Caco-2 (cell line): ENCODE measurements around the gene COA8. TPM values are rescaled to one million over a fixed set of nuclear protein-coding genes. Genes with fewer than 3 reads are reported as not detected.

Experiments used
- BruUV-seq: library from RNA; stranded (reverse); fragments of 400-500 nt; replicated peaks from 2 replicates; lab custom pipeline; 2021; lab: Mats Ljungman, UMichigan
- CTCF ChIA-PET: fragments of 300-600 bp; sonication (Branson Sonifier 250); formaldehyde crosslinking; loops from one replicate; lab custom pipeline; 2022; ENCODE audit warnings: antibody characterized with exemption; lab: Charles Lee
- POLR2A ChIA-PET: fragments of 300-600 bp; sonication (Branson Sonifier 250); formaldehyde crosslinking; loops from one replicate; lab custom pipeline; 2022; ENCODE audit warnings: antibody characterized with exemption; lab: Charles Lee
- DNase-seq, 2 experiments: peaks; one replicate each; pipeline versions ENCODE4 v3.0.0 to v3.0.0-alpha.2; 2020 to 2022
- H3K27me3 ChIP-seq: replicated peaks from 2 replicates; pipeline ENCODE4 v1.6.0; 2011; ENCODE audit warnings: low read length; ENCODE audit not compliant: control insufficient read depth, insufficient read depth
- H3K36me3 ChIP-seq: 2 replicates; pipeline ENCODE4 v1.5.1; 2011; ENCODE audit warnings: low read length; ENCODE audit not compliant: control insufficient read depth, insufficient read depth
- H3K4me1 ChIP-seq: fragments of 250-450 bp; sonication (Bioruptor Pico); 2 replicates; pipeline ENCODE4 v1.5.1; 2020; ENCODE audit warnings: mild to moderate bottlenecking
- H3K4me3 ChIP-seq: 2 replicates; pipeline ENCODE4 v1.5.1; 2011; ENCODE audit warnings: low read depth, mild to moderate bottlenecking, control low read depth, low read length
- H3K9me3 ChIP-seq: fragments of 250-450 bp; sonication (Bioruptor Pico); 2 replicates; pipeline ENCODE4 v1.5.1; 2020; ENCODE audit warnings: mild to moderate bottlenecking, moderate library complexity
- H3K27ac Mint-ChIP-seq: one replicate; pipeline ENCODE4 v1.8.0; 2022; ENCODE audit warnings: mixed read lengths; ENCODE audit not compliant: unreplicated experiment
- H3K27me3 Mint-ChIP-seq: one replicate; pipeline ENCODE4 v1.8.0; 2022; ENCODE audit warnings: mixed read lengths; ENCODE audit not compliant: insufficient read depth, unreplicated experiment
- H3K36me3 Mint-ChIP-seq: one replicate; pipeline ENCODE4 v1.8.0; 2022; ENCODE audit warnings: mild to moderate bottlenecking, mixed read lengths; ENCODE audit not compliant: insufficient read depth, unreplicated experiment
- H3K4me1 Mint-ChIP-seq: one replicate; pipeline ENCODE4 v1.8.0; 2022; ENCODE audit warnings: low read depth, mixed read lengths; ENCODE audit not compliant: unreplicated experiment
- H3K4me3 Mint-ChIP-seq: one replicate; pipeline ENCODE4 v1.8.0; 2022; ENCODE audit warnings: mild to moderate bottlenecking, moderate library complexity, mixed read lengths; ENCODE audit not compliant: unreplicated experiment
- H3K9me3 Mint-ChIP-seq: one replicate; pipeline ENCODE4 v1.8.0; 2022; ENCODE audit warnings: mixed read lengths; ENCODE audit not compliant: unreplicated experiment
- CTCF ChIP-seq, 2 experiments: fragments of 200-600 bp in 1 of 2; IDR thresholded peaks; 1 replicate in 1 of 2; 2 replicates in 1 of 2; pipeline versions ENCODE4 v1.5.1 to v1.8.0; 2011 to 2022; ENCODE audit warnings: antibody characterized with exemption in 1 of 2, control low read depth in 1 of 2, inconsistent platforms in 1 of 2, low read depth in 1 of 2, low read length in 1 of 2, mild to moderate bottlenecking in 1 of 2, moderate library complexity in 1 of 2; ENCODE audit not compliant: insufficient read depth in 1 of 2, severe bottlenecking in 1 of 2, unreplicated experiment in 1 of 2
- intact Hi-C: fragments of 100-400 bp; cut with micrococcal nuclease; formaldehyde crosslinking; loops from one replicate; pipeline ENCODE4 v1.10.0; 2022; ENCODE audit not compliant: unreplicated experiment
- total RNA-seq: library from RNA; stranded (reverse); gene quantifications from 2 replicates; pipeline ENCODE4 v1.2.3, GENCODE V29; 2022

The COA8 gene
- total RNA-seq, 1 experiment from 2014 or later = 50.7 TPM

GRCh38 chr14:103578401-103579075, 15.8 kb downstream of the COA8 start:
- no peaks in the 10 kb centered on the region for H3K9me3 ChIP-seq
- H3K4me1 ChIP-seq = no peaks in the 10 kb centered on the region
- H3K27me3 Mint-ChIP-seq = no peaks in the 10 kb centered on the region
- no peak for TF ChIP-seq CTCF (IDR thresholded peaks at IDR 0.05; ENCODE audit: insufficient read depth in 1 of 2, low read depth in 1 of 2, low read length in 1 of 2, severe bottlenecking in 1 of 2, unreplicated experiment in 1 of 2)
- intact Hi-C loops = loop anchor here (10.0 kb wide), 1 partner anchor 86 kb away; no protein-coding TSS in a partner anchor
- H3K4me1 Mint-ChIP-seq = no peaks in the 10 kb centered on the region
- no peaks in the 10 kb centered on the region for H3K9me3 Mint-ChIP-seq
- no peak overlapping the region for H3K4me3 ChIP-seq
- no peak overlapping the region for H3K27ac Mint-ChIP-seq
- DNase-seq = no peak
- peaks cover 51% of the 10 kb centered on the region for H3K36me3 Mint-ChIP-seq
- no TSS peak for BruUV-seq
- peaks cover 3% of the 10 kb centered on the region for H3K36me3 ChIP-seq
- H3K4me3 Mint-ChIP-seq = no peak overlapping the region
- ChIA-PET CTCF (no interaction called here), POLR2A (no interaction called here)
- H3K27me3 ChIP-seq = no peaks in the 10 kb centered on the region

- H3K4me1 Mint-ChIP-seq = no peaks in the 10 kb centered on the region
- no peak overlapping the region for H3K4me3 Mint-ChIP-seq
- H3K9me3 ChIP-seq = no peaks in the 10 kb centered on the region
- H3K27me3 ChIP-seq = no peaks in the 10 kb centered on the region
- TF ChIP-seq CTCF (IDR thresholded peaks at IDR 0.05; ENCODE audit: insufficient read depth in 1 of 2, low read depth in 1 of 2, low read length in 1 of 2, severe bottlenecking in 1 of 2, unreplicated experiment in 1 of 2) = no peak
- BruUV-seq = no TSS peak
- no peak overlapping the region for H3K27ac Mint-ChIP-seq
- no peaks in the 10 kb centered on the region for H3K9me3 Mint-ChIP-seq
- H3K36me3 ChIP-seq = no peaks in the 10 kb centered on the region; the same call in 1 of the 2 replicates
- H3K36me3 Mint-ChIP-seq = peaks cover 41% of the 10 kb centered on the region
- intact Hi-C loops = no loop called here
- ChIA-PET CTCF (no interaction called here), POLR2A (no interaction called here)
- no peaks in the 10 kb centered on the region for H3K4me1 ChIP-seq
- no peak overlapping the region for H3K4me3 ChIP-seq
- DNase-seq = no peak
- H3K27me3 Mint-ChIP-seq = no peaks in the 10 kb centered on the region
These were observed 18.4 kb downstream of the COA8 start for GRCh38 chr14:103581206-103581605.

GRCh38 chr14:103581954-103582703, 19.4 kb downstream of the COA8 start:
- Mint-ChIP-seq H3K36me3 (peaks cover 38% of the 10 kb centered on the region), H3K9me3 (no peaks in the 10 kb centered on the region), H3K27me3 (no peaks in the 10 kb centered on the region), H3K4me1 (no peaks in the 10 kb centered on the region), H3K27ac (no peak overlapping the region), H3K4me3 (no peak overlapping the region)
- Histone ChIP-seq H3K27me3 (no peaks in the 10 kb centered on the region), H3K4me3 (no peak overlapping the region), H3K9me3 (no peaks in the 10 kb centered on the region), H3K36me3 (no peaks in the 10 kb centered on the region; the same call in 1 of the 2 replicates), H3K4me1 (no peaks in the 10 kb centered on the region)
- no peak for DNase-seq
- no TSS peak for BruUV-seq
- POLR2A ChIA-PET = no interaction called here
- TF ChIP-seq CTCF (IDR thresholded peaks at IDR 0.05; ENCODE audit: insufficient read depth in 1 of 2, low read depth in 1 of 2, low read length in 1 of 2, severe bottlenecking in 1 of 2, unreplicated experiment in 1 of 2) = no peak
- intact Hi-C loops = no loop called here
- CTCF ChIA-PET = no interaction called here
